ENCODE data around the gene GGT6. TPM values are rescaled to one million over a fixed set of nuclear protein-coding genes. Genes with fewer than 3 reads are reported as not detected.

Gene GGT6
- total and polyA plus RNA-seq, 2 of the 13 experiments (the other 11 are each of a cell fraction or from before 2014, with no cell fraction given), result 0.16 to 0.80 TPM

DNA sequence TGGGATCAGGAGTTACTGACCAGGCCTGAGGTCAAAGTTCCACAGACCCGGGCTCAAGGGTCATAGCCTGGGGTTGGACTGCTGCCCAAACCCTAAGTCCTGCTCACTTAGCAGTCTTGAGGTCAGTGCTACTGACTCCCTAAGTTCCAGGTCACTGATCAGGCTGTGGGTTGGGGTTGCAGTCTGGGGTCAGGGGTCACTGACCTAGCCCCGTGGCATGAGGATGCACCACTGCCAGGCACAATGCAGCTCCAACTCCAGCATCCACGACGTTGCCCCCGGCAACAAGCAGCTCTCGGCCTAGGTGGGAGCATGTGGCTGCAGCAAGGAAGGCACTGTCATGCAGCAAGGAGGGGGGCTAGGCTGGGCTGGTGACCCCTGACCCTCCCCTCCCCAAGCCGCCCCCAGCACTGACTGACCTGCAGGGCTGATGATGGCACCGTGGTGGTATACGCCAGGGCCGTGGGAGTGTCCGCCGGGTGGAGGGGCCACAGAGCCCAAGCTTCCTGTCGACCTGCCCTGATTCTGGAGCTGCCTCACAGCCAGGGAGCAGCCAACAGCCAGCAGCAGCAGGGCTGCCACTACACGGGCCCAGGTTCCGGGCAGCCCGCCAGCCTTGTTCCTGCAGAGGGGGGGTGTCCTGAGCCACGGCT is 1.1 kb downstream of the GGT6 start (continued):
- TF ChIP-seq, protein P1, sequence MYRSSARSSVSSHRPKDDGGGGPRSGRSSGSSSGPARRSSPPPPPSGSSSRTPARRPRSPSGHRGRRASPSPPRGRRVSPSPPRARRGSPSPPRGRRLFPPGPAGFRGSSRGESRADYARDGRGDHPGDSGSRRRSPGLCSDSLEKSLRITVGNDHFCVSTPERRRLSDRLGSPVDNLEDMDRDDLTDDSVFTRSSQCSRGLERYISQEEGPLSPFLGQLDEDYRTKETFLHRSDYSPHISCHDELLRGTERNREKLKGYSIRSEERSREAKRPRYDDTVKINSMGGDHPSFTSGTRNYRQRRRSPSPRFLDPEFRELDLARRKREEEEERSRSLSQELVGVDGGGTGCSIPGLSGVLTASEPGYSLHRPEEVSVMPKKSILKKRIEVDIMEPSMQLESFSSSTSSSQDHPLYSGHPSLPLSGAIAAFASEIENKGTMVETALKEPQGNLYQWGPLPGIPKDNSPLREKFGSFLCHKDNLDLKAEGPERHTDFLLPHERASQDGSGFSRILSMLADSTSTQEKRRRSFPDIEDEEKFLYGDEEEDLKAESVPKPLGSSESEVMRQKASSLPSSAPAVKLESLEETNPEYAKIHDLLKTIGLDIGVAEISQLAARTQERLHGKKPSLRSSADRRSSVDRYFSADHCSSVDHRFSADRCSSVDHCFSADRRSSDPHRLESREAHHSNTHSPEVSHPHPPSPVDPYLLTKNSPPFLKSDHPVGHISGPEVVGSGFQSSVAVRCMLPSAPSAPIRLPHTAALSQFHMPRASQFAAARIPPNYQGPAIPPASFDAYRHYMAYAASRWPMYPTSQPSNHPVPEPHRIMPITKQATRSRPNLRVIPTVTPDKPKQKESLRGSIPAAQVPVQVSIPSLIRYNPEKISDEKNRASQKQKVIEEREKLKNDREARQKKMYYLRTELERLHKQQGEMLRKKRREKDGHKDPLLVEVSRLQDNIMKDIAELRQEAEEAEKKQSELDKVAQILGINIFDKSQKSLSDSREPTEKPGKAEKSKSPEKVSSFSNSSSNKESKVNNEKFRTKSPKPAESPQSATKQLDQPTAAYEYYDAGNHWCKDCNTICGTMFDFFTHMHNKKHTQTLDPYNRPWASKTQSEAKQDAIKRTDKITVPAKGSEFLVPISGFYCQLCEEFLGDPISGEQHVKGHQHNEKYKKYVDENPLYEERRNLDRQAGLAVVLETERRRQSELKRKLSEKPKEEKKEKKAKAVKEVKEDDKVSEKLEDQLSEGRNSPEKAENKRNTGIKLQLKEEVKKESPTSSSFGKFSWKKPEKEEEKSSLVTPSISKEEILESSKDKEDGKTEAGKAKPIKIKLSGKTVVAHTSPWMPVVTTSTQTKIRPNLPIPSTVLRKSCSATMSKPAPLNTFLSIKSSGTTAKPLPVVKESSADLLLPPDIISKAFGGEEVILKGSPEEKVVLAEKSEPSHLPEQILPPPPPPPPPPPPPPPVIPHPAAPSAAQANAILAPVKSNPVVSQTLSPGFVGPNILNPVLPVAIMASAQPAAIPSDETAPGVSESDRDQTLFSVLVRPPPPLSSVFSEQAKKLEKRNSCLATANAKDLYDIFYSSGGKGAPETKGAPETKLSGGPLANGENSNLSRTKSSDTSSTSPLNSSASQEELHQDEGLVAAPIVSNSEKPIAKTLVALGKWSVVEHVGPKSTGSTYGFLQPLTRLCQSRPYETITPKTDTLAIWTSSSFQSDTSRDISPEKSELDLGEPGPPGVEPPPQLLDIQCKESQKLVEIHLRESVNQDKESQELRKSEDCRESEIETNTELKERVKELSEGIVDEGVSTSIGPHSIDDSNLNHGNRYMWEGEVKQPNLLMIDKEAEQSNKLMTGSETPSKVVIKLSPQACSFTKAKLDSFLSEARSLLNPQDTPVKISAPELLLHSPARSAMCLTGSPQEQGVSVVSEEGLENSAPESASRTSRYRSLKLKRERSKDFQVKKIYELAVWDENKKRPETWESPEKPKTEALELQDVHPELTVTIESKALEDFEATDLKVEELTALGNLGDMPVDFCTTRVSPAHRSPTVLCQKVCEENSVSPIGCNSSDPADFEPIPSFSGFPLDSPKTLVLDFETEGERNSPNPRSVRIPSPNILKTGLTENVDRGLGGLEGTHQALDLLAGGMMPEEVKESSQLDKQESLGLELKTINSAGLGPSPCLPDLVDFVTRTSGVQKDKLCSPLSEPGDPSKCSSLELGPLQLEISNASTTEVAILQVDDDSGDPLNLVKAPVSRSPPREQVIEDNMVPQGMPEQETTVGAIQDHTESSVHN (CRISPR knock-in tag; IDR thresholded peaks at IDR 0.05), result no peak
- TF ChIP-seq ZNF577 (CRISPR knock-in tag; IDR thresholded peaks at IDR 0.05; ENCODE audit: borderline replicate concordance, low read depth) (no peak), ZNF629 (CRISPR knock-in tag; conservative IDR thresholded peaks at IDR 0.05) (no peak), RFX1 (IDR thresholded peaks at IDR 0.05) (0 out of 2 replicates have a peak, but pooled peaks have one; percentile 8), NFYC (CRISPR knock-in tag; IDR thresholded peaks at IDR 0.05) (no peak), NR2F6 (IDR thresholded peaks at IDR 0.05) (peak; percentile 35; the same call in 1 of the 2 replicates), NR2F6 (CRISPR knock-in tag; IDR thresholded peaks at IDR 0.05) (no peak; the same call in 1 of the 2 replicates), NONO (IDR thresholded peaks at IDR 0.05) (no peak), NONO (CRISPR knock-in tag; conservative IDR thresholded peaks at IDR 0.05) (no peak), SATB2 (CRISPR knock-in tag; IDR thresholded peaks at IDR 0.05) (no peak), PAWR (CRISPR knock-in tag; IDR thresholded peaks at IDR 0.05; ENCODE audit: borderline replicate concordance) (no peak), ZNF383 (CRISPR knock-in tag; IDR thresholded peaks at IDR 0.05; ENCODE audit: borderline replicate concordance) (no peak), KLF12 (CRISPR knock-in tag; IDR thresholded peaks at IDR 0.05; ENCODE audit: borderline replicate concordance) (no peak)
- TF ChIP-seq, protein P2, sequence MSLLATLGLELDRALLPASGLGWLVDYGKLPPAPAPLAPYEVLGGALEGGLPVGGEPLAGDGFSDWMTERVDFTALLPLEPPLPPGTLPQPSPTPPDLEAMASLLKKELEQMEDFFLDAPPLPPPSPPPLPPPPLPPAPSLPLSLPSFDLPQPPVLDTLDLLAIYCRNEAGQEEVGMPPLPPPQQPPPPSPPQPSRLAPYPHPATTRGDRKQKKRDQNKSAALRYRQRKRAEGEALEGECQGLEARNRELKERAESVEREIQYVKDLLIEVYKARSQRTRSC (CRISPR knock-in tag; IDR thresholded peaks at IDR 0.05; ENCODE audit: low read depth), result no peak
- TF ChIP-seq, protein P3, sequence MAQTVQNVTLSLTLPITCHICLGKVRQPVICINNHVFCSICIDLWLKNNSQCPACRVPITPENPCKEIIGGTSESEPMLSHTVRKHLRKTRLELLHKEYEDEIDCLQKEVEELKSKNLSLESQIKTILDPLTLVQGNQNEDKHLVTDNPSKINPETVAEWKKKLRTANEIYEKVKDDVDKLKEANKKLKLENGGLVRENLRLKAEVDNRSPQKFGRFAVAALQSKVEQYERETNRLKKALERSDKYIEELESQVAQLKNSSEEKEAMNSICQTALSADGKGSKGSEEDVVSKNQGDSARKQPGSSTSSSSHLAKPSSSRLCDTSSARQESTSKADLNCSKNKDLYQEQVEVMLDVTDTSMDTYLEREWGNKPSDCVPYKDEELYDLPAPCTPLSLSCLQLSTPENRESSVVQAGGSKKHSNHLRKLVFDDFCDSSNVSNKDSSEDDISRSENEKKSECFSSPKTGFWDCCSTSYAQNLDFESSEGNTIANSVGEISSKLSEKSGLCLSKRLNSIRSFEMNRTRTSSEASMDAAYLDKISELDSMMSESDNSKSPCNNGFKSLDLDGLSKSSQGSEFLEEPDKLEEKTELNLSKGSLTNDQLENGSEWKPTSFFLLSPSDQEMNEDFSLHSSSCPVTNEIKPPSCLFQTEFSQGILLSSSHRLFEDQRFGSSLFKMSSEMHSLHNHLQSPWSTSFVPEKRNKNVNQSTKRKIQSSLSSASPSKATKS (CRISPR knock-in tag; IDR thresholded peaks at IDR 0.05), result no peak
- TF ChIP-seq, protein P4, sequence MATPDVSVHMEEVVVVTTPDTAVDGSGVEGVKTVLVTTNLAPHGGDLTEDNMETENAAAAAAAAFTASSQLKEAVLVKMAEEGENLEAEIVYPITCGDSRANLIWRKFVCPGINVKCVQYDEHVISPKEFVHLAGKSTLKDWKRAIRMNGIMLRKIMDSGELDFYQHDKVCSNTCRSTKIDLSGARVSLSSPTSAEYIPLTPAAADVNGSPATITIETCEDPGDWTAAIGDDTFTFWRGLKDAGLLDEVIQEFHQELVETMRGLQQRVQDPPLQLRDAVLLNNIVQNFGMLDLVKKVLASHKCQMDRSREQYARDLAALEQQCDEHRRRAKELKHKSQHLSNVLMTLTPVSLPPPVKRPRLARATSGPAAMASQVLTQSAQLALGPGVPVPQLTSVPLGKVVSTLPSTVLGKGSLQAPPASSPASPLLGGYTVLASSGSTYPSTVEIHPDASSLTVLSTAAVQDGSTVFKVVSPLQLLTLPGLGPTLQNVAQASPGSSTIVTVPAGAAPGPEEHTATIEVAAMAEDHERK (CRISPR knock-in tag; IDR thresholded peaks at IDR 0.05; ENCODE audit: low read depth), result no peak
